Measurements from ENCODE around the gene ZCCHC8.
"Not testable (repeated sequence)": the region's sequence is repeated elsewhere in the genome, so short reads cannot be mapped to it uniquely, and the experiment has no call there.

Gene ZCCHC8

GRCh38 chr12:122513660-122514059 is 12.9 kb upstream of the ZCCHC8 start:
- no peaks in the 10 kb centered on the region for H3K9me3 ChIP-seq
- H3K27me3 ChIP-seq = no peaks in the 10 kb centered on the region
- no peak overlapping the region for H3K27ac ChIP-seq
- no peaks in the 10 kb centered on the region for H3K4me1 ChIP-seq
- no peak for DNase-seq
- no peak overlapping the region for H3K4me3 ChIP-seq
- TF ChIP-seq, protein P1, sequence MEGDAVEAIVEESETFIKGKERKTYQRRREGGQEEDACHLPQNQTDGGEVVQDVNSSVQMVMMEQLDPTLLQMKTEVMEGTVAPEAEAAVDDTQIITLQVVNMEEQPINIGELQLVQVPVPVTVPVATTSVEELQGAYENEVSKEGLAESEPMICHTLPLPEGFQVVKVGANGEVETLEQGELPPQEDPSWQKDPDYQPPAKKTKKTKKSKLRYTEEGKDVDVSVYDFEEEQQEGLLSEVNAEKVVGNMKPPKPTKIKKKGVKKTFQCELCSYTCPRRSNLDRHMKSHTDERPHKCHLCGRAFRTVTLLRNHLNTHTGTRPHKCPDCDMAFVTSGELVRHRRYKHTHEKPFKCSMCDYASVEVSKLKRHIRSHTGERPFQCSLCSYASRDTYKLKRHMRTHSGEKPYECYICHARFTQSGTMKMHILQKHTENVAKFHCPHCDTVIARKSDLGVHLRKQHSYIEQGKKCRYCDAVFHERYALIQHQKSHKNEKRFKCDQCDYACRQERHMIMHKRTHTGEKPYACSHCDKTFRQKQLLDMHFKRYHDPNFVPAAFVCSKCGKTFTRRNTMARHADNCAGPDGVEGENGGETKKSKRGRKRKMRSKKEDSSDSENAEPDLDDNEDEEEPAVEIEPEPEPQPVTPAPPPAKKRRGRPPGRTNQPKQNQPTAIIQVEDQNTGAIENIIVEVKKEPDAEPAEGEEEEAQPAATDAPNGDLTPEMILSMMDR (IDR thresholded peaks at IDR 0.05) = no peak
- H3K36me3 ChIP-seq = peaks cover 97 to 100% (median 98%) of the 10 kb centered on the region in 3 donors
- intact Hi-C loops (cut with DNase I; ENCODE audit: low total_unique reads) = no loop called here

DNA sequence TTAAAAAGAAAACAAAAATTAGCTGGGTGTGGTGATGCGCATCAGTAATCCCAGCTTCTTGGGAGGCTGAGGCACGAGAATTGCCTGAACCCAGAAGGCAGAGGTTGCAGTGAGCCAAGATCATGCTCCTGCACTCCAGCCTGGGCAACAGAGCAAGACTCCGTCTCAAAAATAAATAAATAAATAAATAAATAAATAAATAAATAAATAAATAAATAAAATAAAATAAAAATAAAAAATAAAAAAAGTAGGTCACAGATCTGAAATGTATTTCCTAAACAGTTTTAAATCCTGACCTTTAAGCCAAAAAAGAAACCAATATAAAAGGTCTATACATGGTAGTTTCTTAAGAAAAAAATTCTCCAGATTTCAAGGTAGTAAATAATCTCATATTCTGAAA is 12.3 kb upstream of the ZCCHC8 start:
- H3K4me3 ChIP-seq; intact Hi-C loops (cut with DNase I; ENCODE audit: low total_unique reads): not testable (repeated sequence)
- H3K36me3 ChIP-seq = peaks cover 97 to 100% (median 98%) of the 10 kb centered on the region in 3 donors

GRCh38 chr12:122508163-122508562 is 7.4 kb upstream of the ZCCHC8 start:
- H3K4me1 ChIP-seq = no peaks in the 10 kb centered on the region
- no peak overlapping the region for H3K4me3 ChIP-seq
- H3K9me3 ChIP-seq = no peaks in the 10 kb centered on the region
- TF ChIP-seq, protein P1 (IDR thresholded peaks at IDR 0.05) = no peak
- DNase-seq = no peak
- H3K27me3 ChIP-seq = no peaks in the 10 kb centered on the region
- no peak overlapping the region for H3K27ac ChIP-seq
- peaks cover 96 to 100% (median 98%) of the 10 kb centered on the region in 3 donors for H3K36me3 ChIP-seq
- intact Hi-C loops (cut with DNase I; ENCODE audit: low total_unique reads) = no loop called here

More for the DNA sequence above, 12.3 kb upstream of the ZCCHC8 start:
- not testable (repeated sequence) for DNase-seq, H3K4me1 ChIP-seq, H3K9me3 ChIP-seq, H3K27ac ChIP-seq, H3K27me3 ChIP-seq

DNA sequence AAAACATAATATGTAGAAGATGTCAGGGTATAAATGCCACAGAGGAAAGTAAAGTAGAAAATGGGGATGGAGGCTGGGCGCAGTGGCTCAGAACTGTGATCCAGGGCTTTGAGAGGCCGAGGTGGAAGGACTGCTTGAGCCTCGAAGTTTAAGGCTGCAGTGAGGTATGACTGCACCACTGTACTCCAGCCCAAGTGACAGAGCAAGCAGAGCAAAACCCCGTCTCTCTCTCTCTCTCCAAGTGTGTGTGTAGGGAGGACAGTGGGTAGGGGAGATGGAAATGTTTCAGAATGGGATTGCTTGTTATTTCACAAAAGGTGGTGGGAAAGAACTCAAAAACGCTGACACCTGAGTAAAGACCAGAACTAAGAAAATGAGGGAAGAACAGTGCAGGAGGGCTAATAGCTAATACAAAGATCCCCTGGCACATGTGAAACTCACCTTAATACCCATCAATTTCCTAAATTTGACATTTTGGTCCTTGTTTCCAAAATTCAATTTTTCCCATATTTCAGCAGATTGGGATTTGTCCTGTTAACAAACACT is 5.7 kb upstream of the ZCCHC8 start:
- Histone ChIP-seq H3K4me3 (no peak overlapping the region), H3K36me3 (peaks cover 83 to 88% (median 85%) of the 10 kb centered on the region in 3 donors), H3K27me3 (no peaks in the 10 kb centered on the region), H3K9me3 (no peaks in the 10 kb centered on the region), H3K27ac (no peak overlapping the region), H3K4me1 (peaks cover 0 to under 1% (median 0%) of the 10 kb centered on the region in 4 donors)
- DNase-seq = no peak
- intact Hi-C loops (cut with DNase I; ENCODE audit: low total_unique reads) = no loop called here
- TF ChIP-seq, protein P1 (IDR thresholded peaks at IDR 0.05) = no peak

GRCh38 chr12:122505419-122506051 is 4.8 kb upstream of the ZCCHC8 start:
- H3K36me3 ChIP-seq = peaks cover 73 to 79% (median 76%) of the 10 kb centered on the region in 3 donors
- TF ChIP-seq, protein P1 (IDR thresholded peaks at IDR 0.05) = no peak
- intact Hi-C loops (cut with DNase I; ENCODE audit: low total_unique reads) = no loop called here
- peaks cover 0 to 6% (median 4%) of the 10 kb centered on the region in 4 donors for H3K4me1 ChIP-seq
- H3K27me3 ChIP-seq = no peaks in the 10 kb centered on the region
- DNase-seq = no peak
- H3K27ac ChIP-seq = no peak overlapping the region
- H3K9me3 ChIP-seq = no peaks in the 10 kb centered on the region
- H3K4me3 ChIP-seq = no peak overlapping the region

GRCh38 chr12:122503783-122504590 is 3.3 kb upstream of the ZCCHC8 start:
- Histone ChIP-seq H3K27ac (no peak overlapping the region), H3K36me3 (peaks cover 58 to 63% (median 61%) of the 10 kb centered on the region in 3 donors), H3K4me3 (no peak overlapping the region), H3K27me3 (no peaks in the 10 kb centered on the region), H3K4me1 (peaks cover 0 to 14% (median 8%) of the 10 kb centered on the region in 4 donors), H3K9me3 (no peaks in the 10 kb centered on the region)
- DNase-seq = no peak
- TF ChIP-seq, protein P1 (IDR thresholded peaks at IDR 0.05) = no peak
- intact Hi-C loops (cut with DNase I; ENCODE audit: low total_unique reads) = no loop called here
